ENCODE data around the gene NUMB. TPM values are rescaled to one million over a fixed set of nuclear protein-coding genes. Genes with fewer than 3 reads are reported as not detected.
"Not testable (repeated sequence)": the region's sequence is repeated elsewhere in the genome, so short reads cannot be mapped to it uniquely, and the experiment has no call there.

NUMB gene
- polyA plus RNA-seq, 1 experiment: 131 TPM

DNA sequence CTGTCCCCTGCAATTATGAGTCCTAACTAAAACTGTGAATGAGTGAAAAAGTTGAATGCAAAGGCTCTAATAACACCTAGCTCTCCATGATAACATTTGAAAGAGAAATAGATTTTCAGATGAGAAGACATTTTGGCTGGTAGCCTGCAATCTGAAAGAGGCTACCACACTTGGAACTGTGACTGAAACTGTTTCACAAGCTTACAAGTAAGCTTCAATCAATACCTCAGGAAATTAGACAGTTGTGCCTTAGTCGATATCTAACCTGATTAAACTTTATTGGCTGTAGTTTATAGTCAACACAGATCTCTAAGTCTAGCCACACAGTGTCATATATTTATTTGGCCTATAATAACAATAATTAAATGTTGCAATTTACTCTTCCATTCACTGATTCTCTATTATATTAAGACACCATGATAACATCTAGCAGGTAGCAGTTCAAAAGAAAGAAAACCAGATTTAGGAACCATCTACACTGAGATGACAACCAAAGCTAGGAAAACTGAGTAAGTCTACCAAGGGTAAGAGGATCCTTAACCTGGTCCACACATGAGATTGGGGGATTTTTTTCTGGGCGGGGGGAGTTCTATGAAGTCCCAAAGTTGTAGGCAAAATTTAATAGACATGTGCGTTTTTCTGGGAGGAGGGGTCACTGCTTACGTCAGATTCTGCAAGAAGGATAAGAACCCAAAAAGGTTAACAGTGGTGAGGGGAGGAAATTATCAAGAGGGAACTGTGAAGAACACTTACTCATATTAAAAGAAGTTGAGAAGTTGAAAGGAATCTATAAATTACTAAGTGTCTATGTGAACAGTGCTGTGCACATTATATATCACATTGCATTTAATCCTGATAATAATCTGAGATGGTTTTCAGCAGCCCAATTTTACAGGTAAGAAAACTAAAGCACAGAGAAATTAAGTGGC, 65.8 kb downstream of the NUMB start:
- Histone ChIP-seq H3K27me3 (ENCODE audit: control insufficient read depth, insufficient read depth, low read length) (no peaks in the 10 kb centered on the region), H3K4me3 (ENCODE audit: low read depth, low read length) (no peak overlapping the region), H3K36me3 (ENCODE audit: control insufficient read depth, insufficient read depth, low read length) (no peaks in the 10 kb centered on the region)
- TF ChIP-seq, protein P1, sequence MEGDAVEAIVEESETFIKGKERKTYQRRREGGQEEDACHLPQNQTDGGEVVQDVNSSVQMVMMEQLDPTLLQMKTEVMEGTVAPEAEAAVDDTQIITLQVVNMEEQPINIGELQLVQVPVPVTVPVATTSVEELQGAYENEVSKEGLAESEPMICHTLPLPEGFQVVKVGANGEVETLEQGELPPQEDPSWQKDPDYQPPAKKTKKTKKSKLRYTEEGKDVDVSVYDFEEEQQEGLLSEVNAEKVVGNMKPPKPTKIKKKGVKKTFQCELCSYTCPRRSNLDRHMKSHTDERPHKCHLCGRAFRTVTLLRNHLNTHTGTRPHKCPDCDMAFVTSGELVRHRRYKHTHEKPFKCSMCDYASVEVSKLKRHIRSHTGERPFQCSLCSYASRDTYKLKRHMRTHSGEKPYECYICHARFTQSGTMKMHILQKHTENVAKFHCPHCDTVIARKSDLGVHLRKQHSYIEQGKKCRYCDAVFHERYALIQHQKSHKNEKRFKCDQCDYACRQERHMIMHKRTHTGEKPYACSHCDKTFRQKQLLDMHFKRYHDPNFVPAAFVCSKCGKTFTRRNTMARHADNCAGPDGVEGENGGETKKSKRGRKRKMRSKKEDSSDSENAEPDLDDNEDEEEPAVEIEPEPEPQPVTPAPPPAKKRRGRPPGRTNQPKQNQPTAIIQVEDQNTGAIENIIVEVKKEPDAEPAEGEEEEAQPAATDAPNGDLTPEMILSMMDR (IDR thresholded peaks at IDR 0.05; ENCODE audit: insufficient read depth, low read depth, low read length): no peak
- ChIA-PET POLR2A (no interaction called here), CTCF (no interaction called here)
- no peak for DNase-seq (ENCODE audit: low read depth)

DNA sequence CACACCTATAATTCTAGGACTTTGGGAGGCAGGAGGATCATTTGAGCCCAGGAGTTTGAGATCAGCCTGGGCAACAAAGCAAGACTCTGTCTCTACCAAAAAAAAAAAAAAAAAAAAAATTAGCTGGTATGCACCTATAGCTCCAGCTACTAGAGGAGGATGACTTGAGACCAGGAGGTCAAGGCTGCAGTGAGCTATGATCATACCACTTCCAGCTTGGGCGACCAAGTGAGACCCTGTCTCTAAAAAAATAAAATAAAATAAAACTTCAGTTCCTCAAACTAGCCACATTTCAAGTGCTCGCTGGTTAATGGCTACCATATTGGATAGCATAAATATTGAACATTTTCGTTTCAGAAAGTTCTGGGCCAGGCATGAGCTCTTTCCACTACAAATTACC, 70.5 kb downstream of the NUMB start:
- CTCF ChIA-PET, POLR2A ChIA-PET: not testable (repeated sequence)

DNA sequence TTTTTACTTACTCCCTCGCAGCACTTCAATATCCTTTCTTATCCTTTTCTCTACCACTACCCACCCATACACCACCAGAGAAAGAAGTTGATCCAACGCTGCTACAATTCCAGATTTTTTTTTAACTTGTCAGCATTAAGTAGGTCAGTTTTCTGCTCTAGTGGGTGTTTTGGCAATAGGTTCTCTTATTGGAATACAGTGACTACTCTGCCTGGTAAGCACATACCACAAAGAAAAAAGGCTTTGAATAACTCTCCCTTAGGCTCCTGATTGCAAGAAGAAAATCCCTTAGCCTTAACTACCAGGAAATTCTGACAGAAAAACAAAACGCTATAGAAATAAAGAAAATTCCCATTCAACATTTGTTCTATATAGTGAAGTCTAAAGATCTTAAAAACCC, 72.0 kb downstream of the NUMB start:
- ChIA-PET POLR2A (no interaction called here), CTCF (no interaction called here)
- Histone ChIP-seq H3K36me3 (ENCODE audit: control insufficient read depth, insufficient read depth, low read length) (no peaks in the 10 kb centered on the region), H3K27me3 (ENCODE audit: control insufficient read depth, insufficient read depth, low read length) (no peaks in the 10 kb centered on the region), H3K4me3 (ENCODE audit: low read depth, low read length) (no peak overlapping the region)
- DNase-seq (ENCODE audit: low read depth): no peak
- TF ChIP-seq, protein P1 (IDR thresholded peaks at IDR 0.05; ENCODE audit: insufficient read depth, low read depth, low read length): no peak

More for the DNA sequence above, 70.5 kb downstream of the NUMB start:
- not testable (repeated sequence) for H3K4me3 ChIP-seq (ENCODE audit: low read depth, low read length); H3K36me3 ChIP-seq (ENCODE audit: control insufficient read depth, insufficient read depth, low read length); DNase-seq (ENCODE audit: low read depth); H3K27me3 ChIP-seq (ENCODE audit: control insufficient read depth, insufficient read depth, low read length)

GRCh38 chr14:73385021-73385420, 73.3 kb downstream of the NUMB start:
- H3K36me3 ChIP-seq (ENCODE audit: control insufficient read depth, insufficient read depth, low read length); DNase-seq (ENCODE audit: low read depth); H3K4me3 ChIP-seq (ENCODE audit: low read depth, low read length); H3K27me3 ChIP-seq (ENCODE audit: control insufficient read depth, insufficient read depth, low read length); CTCF ChIA-PET: not testable (repeated sequence)
- POLR2A ChIA-PET: interaction anchor here (0.6 kb wide), 1 partner anchor 112 kb away, joined by 17 read pairs; no protein-coding TSS in a partner anchor

GRCh38 chr14:73383356-73383755, 75.0 kb downstream of the NUMB start:
- TF ChIP-seq, protein P1 (IDR thresholded peaks at IDR 0.05; ENCODE audit: insufficient read depth, low read depth, low read length): no peak
- POLR2A ChIA-PET: no interaction called here
- no peaks in the 10 kb centered on the region for H3K27me3 ChIP-seq (ENCODE audit: control insufficient read depth, insufficient read depth, low read length)
- CTCF ChIA-PET: no interaction called here
- no peak for DNase-seq (ENCODE audit: low read depth)
- no peak overlapping the region for H3K4me3 ChIP-seq (ENCODE audit: low read depth, low read length)
- H3K36me3 ChIP-seq (ENCODE audit: control insufficient read depth, insufficient read depth, low read length): no peaks in the 10 kb centered on the region

GRCh38 chr14:73381380-73382013, 76.8 kb downstream of the NUMB start:
- Histone ChIP-seq H3K4me3 (ENCODE audit: low read depth, low read length) (no peak overlapping the region), H3K27me3 (ENCODE audit: control insufficient read depth, insufficient read depth, low read length) (no peaks in the 10 kb centered on the region), H3K36me3 (ENCODE audit: control insufficient read depth, insufficient read depth, low read length) (no peaks in the 10 kb centered on the region)
- ChIA-PET POLR2A (no interaction called here), CTCF (interaction anchor here (0.6 kb wide), 1 partner anchor 16 kb away, joined by 3 read pairs; no protein-coding TSS in a partner anchor)
- TF ChIP-seq, protein P1 (IDR thresholded peaks at IDR 0.05; ENCODE audit: insufficient read depth, low read depth, low read length): no peak
- no peak for DNase-seq (ENCODE audit: low read depth)
